D721Med (cell line): Measurements from ENCODE around the gene SPINK8.

Source experiments
- DNase-seq: peaks from one replicate; pipeline ENCODE4 v3.0.0; 2011; ENCODE audit warnings: low spot score; ENCODE audit not compliant: insufficient read length
- FAIRE-seq: peaks from 2 replicates; lab custom pipeline; 2011; peaks lifted over from hg19 to GRCh38; lab: Jason Lieb, UNC
- CTCF ChIP-seq: IDR thresholded peaks from 2 replicates; pipeline ENCODE4 v1.5.1; 2012; ENCODE audit warnings: mild to moderate bottlenecking, control low read depth; ENCODE audit not compliant: insufficient read depth; ENCODE audit errors: missing control alignments

The SPINK8 gene

DNA sequence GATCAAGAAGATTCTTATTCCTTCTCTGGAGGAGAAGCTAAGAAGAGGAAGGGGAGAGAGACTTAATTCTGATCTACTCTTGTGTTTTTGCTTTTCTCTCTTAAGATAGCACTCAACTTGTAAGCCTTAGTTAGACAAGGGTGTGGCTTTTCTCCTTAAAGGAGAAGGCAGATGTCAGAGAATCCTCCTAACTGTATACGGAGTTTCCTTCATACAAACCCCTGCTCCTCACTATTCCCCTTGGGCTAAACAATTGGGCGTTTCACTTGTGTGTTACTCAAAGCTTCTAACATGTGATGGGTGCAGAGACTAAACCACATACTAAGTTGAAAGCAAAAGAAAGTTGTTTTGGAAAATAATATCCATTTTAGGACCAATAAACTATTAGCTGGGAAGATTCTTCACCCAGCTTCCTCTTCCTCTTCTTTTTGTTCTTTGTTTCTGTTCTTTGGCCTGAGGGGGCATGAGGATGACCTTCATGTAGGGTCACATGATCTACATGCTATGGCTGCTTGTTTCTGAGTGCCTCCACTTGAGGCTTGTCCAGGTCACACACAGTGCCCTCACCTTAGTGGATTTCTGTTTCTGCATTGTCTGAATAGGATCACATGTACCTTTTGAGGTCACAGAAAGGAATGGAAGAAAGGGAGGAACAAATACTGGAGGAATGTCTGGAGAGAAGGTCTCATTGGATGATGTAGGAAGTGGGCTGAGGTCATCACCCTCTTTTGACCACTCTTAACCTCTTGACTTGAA lies 14.6 kb downstream of the SPINK8 start:
- FAIRE-seq (no peak), DNase-seq (no peak)
- no peak for TF ChIP-seq CTCF

DNA sequence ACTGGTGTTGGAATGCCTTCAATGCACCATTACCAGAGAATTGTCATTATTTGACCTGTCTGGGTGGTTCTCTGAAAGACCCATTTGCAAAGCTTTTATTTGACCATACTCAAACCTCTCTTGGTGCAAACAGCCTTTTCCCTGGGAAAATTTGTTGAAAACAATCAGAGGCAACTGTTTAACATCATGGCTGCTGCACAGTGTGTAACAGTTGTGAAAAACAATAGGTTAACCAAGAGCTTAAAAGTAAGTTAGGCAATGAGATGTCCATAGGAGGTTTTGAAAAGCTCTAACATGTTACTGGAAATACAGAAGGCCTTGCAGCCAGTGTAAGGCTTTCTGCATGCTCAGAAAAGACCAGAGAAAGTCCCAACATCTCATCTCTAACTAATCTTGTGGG lies 18.9 kb downstream of the SPINK8 start:
- FAIRE-seq (no peak), DNase-seq (no peak)
- TF ChIP-seq CTCF, result no peak

DNA sequence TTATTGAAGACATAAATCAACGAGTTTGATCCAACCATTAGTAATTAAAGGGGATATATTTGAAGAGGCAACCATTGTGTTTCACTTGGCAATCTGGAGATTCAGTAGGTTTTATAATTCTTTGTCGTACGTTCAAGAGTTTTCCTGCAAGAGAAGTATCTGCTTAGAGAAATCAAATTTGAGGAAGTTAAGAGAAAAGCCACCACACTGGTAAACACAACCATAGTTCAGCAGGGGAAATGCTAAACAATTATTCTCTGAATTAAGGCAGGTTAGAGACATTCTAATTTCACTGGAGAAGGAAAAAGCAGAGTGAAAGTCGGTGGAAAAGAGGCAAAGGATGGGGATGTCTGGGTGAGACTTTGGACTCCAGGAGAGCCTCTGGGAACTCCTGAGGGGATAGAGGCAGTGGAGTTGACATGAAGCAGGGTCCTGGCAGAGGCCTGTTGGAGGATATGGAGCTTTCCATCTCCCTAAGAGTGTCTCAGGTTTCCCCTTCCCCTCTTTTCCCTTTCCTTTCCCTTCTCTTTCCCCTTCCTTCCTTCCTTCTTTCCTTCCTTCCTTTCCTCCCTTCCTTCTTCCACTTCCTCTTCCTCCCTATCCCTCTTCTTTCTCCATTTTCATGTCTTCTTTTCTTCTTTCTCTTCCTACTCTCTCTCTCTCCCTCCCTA lies 26.5 kb downstream of the SPINK8 start:
- no peak for TF ChIP-seq CTCF
- DNase-seq (no peak), FAIRE-seq (peak; percentile 16)

DNA sequence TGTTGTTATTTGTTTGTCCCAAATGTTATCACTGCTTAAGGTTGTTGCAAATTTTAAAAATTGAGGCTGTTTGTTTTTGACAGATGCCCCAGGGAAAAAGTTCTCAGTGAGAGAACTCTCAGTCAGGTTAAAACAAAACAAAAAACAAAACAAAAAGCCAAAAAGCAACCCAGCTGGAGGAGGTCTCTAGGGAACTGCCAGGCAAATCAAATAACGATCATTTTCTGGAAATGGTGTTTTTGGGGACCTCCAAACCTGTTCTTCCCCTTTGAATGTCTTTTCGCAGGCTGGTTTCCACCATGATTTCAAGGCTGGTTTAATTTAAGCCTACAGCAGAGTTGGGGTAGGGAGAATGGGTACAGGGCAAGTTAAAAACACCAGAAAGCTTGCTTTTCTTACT lies 27.2 kb downstream of the SPINK8 start:
- TF ChIP-seq CTCF, result no peak
- no peak for FAIRE-seq

GRCh38 chr3:48305396-48305795 lies 28.1 kb downstream of the SPINK8 start:
- TF ChIP-seq CTCF, result no peak
- no peak for DNase-seq
- FAIRE-seq, result no peak

More for the DNA sequence above, 27.2 kb downstream of the SPINK8 start:
- no peak for DNase-seq

DNA sequence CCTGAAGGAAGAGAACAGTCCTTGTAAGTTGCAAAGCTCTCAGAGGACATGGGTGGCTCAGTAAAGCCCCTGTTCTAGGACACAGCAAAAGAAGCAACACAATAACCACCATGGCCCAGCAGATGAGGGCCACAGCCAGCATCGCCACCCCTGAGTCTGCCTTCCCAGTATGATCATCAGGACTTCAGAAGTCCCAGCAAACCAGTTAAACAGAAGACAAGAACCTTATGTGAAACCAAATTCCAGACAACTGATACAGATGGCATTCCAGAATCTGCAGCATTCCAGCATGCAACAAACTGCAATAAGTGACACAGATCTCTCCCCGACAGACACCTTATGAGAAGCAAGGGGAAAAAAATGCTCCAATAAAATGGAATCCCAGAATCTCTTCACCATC lies 30.4 kb downstream of the SPINK8 start:
- DNase-seq, result no peak
- no peak for FAIRE-seq

More for the DNA sequence above, 30.4 kb downstream of the SPINK8 start:
- no peak for TF ChIP-seq CTCF
